GM19099 (cell line): ENCODE measurements around the gene COL19A1.

Experiments
- POLR2A ChIP-seq: IDR thresholded peaks from 3 replicates; pipeline ENCODE4 v1.6.1; 2011; ENCODE audit warnings: low read depth; ENCODE audit not compliant: insufficient read length; ENCODE audit errors: extremely low read depth

The COL19A1 gene

GRCh38 chr6:69866351-69866769, at the start of gene COL19A1:
Gene COL19A1, plus strand, starts transcription at chr6:69866556. Its CDS starts 13,012 bp downstream, at chr6:69879568.
- peak; percentile 85 for TF ChIP-seq POLR2A

DNA sequence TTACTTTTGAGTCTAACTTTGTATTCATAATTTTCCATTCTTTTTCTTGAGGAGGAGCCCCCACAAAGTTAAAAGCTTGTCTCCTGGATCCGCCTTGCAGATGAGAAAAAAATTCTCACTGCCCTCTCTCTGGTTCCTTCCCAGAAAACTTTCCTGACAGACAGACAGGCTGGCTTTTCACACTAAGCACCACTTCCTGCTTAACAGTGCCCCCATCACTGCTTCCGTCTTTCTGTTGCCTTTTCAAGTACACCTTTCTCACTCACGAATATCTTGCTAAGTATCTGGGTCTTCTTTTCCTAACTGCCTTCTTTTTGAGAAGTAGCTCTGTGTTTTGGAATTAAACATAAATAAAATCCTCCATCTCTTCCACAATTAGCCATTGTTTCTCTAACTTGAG, 49.8 kb upstream of the COL19A1 start:
- no peak for TF ChIP-seq POLR2A

DNA sequence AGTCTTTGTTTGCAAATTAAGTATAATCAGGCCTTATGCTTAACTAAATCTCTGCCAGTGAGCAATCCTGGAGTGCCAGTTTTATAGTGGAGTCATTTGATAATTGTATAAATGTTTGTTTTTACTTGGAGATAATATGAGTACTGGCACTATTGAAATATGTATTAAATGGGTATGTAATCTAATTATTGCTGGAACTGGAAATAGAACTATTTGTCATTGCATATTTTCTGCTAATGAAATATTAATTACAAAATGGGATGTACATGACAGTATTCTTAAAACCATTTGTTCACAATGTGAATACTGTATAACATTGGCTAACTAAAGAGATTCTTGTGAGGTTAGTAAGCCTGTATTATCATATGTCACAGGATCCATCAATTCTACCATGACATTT, 49.0 kb upstream of the COL19A1 start:
- no peak for TF ChIP-seq POLR2A

- no peak for TF ChIP-seq POLR2A
Measured at GRCh38 chr6:69818223-69818930, 48.0 kb upstream of the COL19A1 start.

- no peak for TF ChIP-seq POLR2A
Measured at GRCh38 chr6:69819138-69819537, 47.2 kb upstream of the COL19A1 start.

- no peak for TF ChIP-seq POLR2A
Measured at GRCh38 chr6:69820018-69820417, 46.3 kb upstream of the COL19A1 start.

DNA sequence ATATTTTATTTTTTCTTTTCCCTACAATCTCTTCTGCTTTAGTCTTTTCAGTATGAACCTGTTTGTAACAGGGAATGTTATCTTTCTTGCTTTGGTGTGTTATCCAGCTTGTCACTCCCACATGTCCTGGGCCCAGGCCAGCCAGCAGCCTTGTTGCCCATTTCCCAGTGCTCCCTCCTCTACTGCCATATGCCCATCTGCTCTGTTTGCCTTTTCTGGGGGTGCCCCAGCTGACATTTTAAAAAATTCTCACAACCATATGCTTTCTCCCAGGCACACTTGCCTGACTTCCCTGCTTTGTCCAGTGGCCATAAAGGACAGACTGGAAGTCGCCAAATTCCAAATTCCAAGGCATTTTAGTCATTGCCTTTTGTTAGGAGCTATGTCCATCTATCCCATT, 45.9 kb upstream of the COL19A1 start:
- TF ChIP-seq POLR2A = no peak

DNA sequence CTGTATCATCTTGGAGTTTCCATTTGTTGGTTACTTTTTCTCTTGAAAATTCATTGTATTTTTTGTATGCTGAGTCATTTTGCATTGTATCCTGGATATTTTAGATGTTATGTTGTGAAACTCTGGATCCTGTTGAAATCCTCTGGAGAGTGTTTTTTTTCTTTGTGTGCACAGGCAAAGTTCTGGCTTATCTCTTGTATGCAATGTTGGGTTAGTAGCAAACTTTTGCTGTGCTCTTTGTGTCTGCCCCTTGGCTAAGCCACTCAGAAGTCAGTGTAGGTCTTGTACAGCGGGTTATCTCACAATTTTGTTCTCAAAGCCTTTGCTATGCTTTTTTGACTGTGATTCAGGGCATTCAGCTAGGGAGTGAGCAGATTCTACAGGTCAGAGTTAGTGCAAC, 40.5 kb upstream of the COL19A1 start:
- no peak for TF ChIP-seq POLR2A

DNA sequence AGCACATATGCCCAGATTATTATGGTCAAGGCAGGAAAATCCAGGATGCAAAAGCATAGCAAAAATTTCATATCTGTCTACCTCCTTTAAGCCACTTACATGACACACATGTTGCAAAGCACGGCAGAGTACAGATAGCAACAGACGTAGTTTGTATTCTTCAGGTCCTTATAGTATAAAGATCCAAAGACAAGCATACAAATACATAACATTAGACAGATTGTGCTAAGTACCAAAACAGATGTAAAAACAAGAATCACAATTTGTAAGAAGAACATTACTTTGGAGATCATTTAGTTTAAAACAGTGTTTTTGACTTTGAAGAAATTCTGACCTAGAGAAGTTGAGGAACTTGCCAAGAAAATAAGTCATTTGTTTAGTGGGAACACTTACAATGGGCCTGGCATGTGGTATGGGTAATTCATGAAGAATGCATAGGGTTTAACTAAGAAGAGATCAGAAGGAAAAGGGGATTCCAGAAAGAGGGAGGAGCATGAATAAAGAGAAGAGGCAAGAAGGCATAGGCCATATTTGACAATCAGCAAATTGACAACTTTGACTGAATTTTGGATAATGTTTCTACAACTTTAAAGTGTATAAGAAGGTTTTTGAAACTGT, 39.0 kb upstream of the COL19A1 start:
- TF ChIP-seq POLR2A = no peak

DNA sequence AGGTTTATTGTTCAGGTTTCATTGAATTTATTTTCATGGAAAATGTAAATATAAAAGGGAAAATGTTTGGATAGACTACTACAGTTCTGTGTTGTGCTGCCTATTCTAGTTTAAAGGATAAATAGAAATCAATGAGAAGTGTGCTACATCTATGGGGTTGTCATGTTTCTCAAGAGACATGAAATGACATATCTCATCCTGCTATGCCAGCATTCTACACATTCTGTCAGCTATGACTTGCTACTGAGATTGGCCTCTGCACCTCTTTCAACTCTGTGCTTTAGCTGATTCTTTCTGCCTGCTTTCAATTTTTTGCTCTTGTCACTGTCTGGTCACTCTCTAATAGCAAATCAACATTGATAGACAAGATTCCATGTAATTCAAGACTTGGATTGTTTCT, 33.8 kb upstream of the COL19A1 start:
- no peak for TF ChIP-seq POLR2A

DNA sequence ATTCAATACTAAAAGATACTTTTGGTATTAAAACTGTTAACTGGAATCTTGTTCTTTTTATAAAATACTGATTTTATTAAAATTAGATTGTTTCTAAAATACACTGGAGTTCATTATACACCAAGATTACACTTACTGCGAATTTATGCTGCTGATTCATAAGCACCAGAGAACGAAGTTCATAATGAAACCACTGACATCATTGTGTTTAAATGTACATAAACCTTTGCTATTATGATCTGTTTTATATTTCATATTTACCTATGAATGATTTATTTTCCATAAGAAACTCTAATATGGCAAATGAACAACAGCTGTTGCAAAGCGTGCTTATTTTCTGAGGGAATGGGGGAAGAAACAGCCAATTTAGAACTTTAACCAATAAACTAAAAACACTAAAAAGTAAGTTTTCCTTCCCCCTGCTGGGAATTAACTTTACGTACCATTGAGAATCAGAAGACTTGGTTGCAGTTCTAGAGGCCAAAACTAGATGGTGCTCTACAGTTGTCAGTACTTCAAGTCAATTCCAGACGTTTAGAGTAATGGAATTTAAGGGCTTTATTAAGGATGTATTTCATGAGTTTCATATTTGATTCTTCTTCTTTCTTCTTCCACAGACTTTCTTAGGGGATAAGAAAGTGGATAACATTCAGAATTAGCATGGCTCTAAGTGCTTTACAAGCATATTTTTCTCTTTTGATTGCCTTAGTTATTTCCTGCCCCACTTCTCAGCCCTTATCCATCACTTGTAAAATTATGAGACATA, 30.8 kb upstream of the COL19A1 start:
- no peak for TF ChIP-seq POLR2A

- no peak for TF ChIP-seq POLR2A
Measured at GRCh38 chr6:69841862-69842261, 24.5 kb upstream of the COL19A1 start.

DNA sequence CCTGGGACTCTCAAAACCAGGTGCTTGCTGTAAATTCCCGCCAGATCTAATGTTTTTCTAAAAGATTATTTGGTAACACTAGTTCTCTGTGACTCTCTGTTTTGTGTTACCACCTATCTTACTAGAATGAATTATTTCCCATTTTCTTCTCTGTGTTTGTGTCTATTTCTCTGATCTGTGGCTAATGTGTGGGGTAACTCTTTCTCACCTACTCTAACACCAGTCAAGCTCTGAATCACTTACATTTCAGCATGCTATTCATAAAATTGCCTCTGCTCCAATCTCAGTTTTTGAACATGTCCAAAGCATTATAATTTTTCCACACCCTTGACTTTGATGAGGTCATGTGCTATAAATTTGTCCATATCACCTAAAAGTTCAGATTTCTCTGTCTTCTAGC, 23.2 kb upstream of the COL19A1 start:
- no peak for TF ChIP-seq POLR2A

- TF ChIP-seq POLR2A = no peak
Measured at GRCh38 chr6:69846312-69846711, 20.0 kb upstream of the COL19A1 start.

DNA sequence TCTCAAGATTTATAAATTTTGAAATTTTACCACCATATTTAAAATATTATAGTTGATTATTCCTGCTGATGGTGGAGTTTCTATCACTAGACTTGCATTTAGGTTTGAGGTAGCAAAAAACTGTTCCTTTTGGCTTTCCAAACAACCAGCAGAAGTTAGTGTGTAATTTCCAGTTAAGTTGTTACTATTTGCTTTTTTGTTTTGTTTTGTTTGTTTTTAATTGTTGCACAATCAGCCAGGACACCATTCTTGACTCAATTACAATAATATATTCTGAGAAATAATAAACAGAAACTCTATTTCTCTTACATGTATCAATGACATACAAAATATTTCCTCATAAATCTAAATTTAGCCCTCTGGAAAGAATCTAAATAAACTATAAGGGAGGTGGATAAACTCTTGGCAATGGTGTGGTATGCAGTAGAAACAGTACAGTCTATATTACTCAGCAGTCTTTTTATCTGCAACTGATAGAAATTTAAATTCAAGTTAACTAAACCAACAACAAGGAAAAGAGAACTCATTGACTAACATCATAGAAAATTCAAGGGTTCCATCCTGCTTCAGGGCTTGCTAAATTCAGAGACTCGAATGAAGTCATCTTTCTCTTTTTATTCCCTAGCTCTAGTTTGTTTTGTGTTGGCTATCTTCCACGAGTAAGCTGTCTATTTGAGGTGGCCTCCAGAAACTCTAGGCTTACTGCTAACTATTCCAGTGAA, 19.4 kb upstream of the COL19A1 start:
- no peak for TF ChIP-seq POLR2A
